Measurements from ENCODE around the gene SGCE.

The SGCE gene

GRCh38 chr7:94600267-94600666 lies 55.7 kb downstream of the SGCE start:
- H3K4me3 ChIP-seq (ENCODE audit: low read length): no peak overlapping the region
- WGBS (ENCODE audit: insufficient coverage, insufficient read length): no CpG with 5 or more reads among the region's 3 CpGs

GRCh38 chr7:94595717-94596116 lies 60.2 kb downstream of the SGCE start:
- no peaks in the 10 kb centered on the region for H3K4me1 ChIP-seq (ENCODE audit: control insufficient read depth, insufficient read depth, low read length)
- WGBS (ENCODE audit: insufficient coverage, insufficient read length): no CpG with 5 or more reads among the region's 4 CpGs
- H3K36me3 ChIP-seq (ENCODE audit: control insufficient read depth, insufficient read depth, low read length): no peaks in the 10 kb centered on the region
- H3K27ac ChIP-seq (ENCODE audit: low read length): no peak overlapping the region
- H3K9me3 ChIP-seq (ENCODE audit: control insufficient read depth, insufficient read depth, low read length): no peaks in the 10 kb centered on the region
- H3K27me3 ChIP-seq (ENCODE audit: control insufficient read depth, insufficient read depth, low read length): no peaks in the 10 kb centered on the region
- H3K4me3 ChIP-seq (ENCODE audit: low read length): no peak overlapping the region
- DNase-seq (ENCODE audit: low read depth, low spot score): no peak

More at GRCh38 chr7:94600267-94600666, 55.7 kb downstream of the SGCE start:
- Histone ChIP-seq H3K27me3 (ENCODE audit: control insufficient read depth, insufficient read depth, low read length) (no peaks in the 10 kb centered on the region), H3K36me3 (ENCODE audit: control insufficient read depth, insufficient read depth, low read length) (no peaks in the 10 kb centered on the region), H3K27ac (ENCODE audit: low read length) (no peak overlapping the region), H3K4me1 (ENCODE audit: control insufficient read depth, insufficient read depth, low read length) (no peaks in the 10 kb centered on the region), H3K9me3 (ENCODE audit: control insufficient read depth, insufficient read depth, low read length) (no peaks in the 10 kb centered on the region)
- no peak for DNase-seq (ENCODE audit: low read depth, low spot score)

GRCh38 chr7:94594882-94595281 lies 61.1 kb downstream of the SGCE start:
- no peak for DNase-seq (ENCODE audit: low read depth, low spot score)
- H3K36me3 ChIP-seq (ENCODE audit: control insufficient read depth, insufficient read depth, low read length): no peaks in the 10 kb centered on the region
- no peaks in the 10 kb centered on the region for H3K4me1 ChIP-seq (ENCODE audit: control insufficient read depth, insufficient read depth, low read length)
- no peak overlapping the region for H3K4me3 ChIP-seq (ENCODE audit: low read length)
- no peaks in the 10 kb centered on the region for H3K9me3 ChIP-seq (ENCODE audit: control insufficient read depth, insufficient read depth, low read length)
- WGBS (ENCODE audit: insufficient coverage, insufficient read length): no CpG with 5 or more reads among the region's 1 CpG
- H3K27me3 ChIP-seq (ENCODE audit: control insufficient read depth, insufficient read depth, low read length): no peaks in the 10 kb centered on the region
- no peak overlapping the region for H3K27ac ChIP-seq (ENCODE audit: low read length)

- no peaks in the 10 kb centered on the region for H3K4me1 ChIP-seq (ENCODE audit: control insufficient read depth, insufficient read depth, low read length)
- no peak for DNase-seq (ENCODE audit: low read depth, low spot score)
- H3K4me3 ChIP-seq (ENCODE audit: low read length): no peak overlapping the region
- no CpG with 5 or more reads among the region's 2 CpGs for WGBS (ENCODE audit: insufficient coverage, insufficient read length)
- H3K36me3 ChIP-seq (ENCODE audit: control insufficient read depth, insufficient read depth, low read length): no peaks in the 10 kb centered on the region
- no peaks in the 10 kb centered on the region for H3K27me3 ChIP-seq (ENCODE audit: control insufficient read depth, insufficient read depth, low read length)
- no peak overlapping the region for H3K27ac ChIP-seq (ENCODE audit: low read length)
- H3K9me3 ChIP-seq (ENCODE audit: control insufficient read depth, insufficient read depth, low read length): no peaks in the 10 kb centered on the region
These were observed 64.8 kb downstream of the SGCE start for GRCh38 chr7:94591176-94591575.

GRCh38 chr7:94590526-94591162 lies 65.3 kb downstream of the SGCE start:
- WGBS (ENCODE audit: insufficient coverage, insufficient read length): no CpG with 5 or more reads among the region's 4 CpGs
- DNase-seq (ENCODE audit: low read depth, low spot score): no peak
- no peak overlapping the region for H3K27ac ChIP-seq (ENCODE audit: low read length)
- no peaks in the 10 kb centered on the region for H3K9me3 ChIP-seq (ENCODE audit: control insufficient read depth, insufficient read depth, low read length)
- H3K36me3 ChIP-seq (ENCODE audit: control insufficient read depth, insufficient read depth, low read length): no peaks in the 10 kb centered on the region
- no peak overlapping the region for H3K4me3 ChIP-seq (ENCODE audit: low read length)
- H3K27me3 ChIP-seq (ENCODE audit: control insufficient read depth, insufficient read depth, low read length): no peaks in the 10 kb centered on the region
- no peaks in the 10 kb centered on the region for H3K4me1 ChIP-seq (ENCODE audit: control insufficient read depth, insufficient read depth, low read length)

GRCh38 chr7:94588075-94588474 lies 67.9 kb downstream of the SGCE start:
- no CpG with 5 or more reads among the region's 2 CpGs for WGBS (ENCODE audit: insufficient coverage, insufficient read length)
- Histone ChIP-seq H3K9me3 (ENCODE audit: control insufficient read depth, insufficient read depth, low read length) (no peaks in the 10 kb centered on the region), H3K4me1 (ENCODE audit: control insufficient read depth, insufficient read depth, low read length) (no peaks in the 10 kb centered on the region), H3K4me3 (ENCODE audit: low read length) (no peak overlapping the region), H3K27ac (ENCODE audit: low read length) (no peak overlapping the region), H3K36me3 (ENCODE audit: control insufficient read depth, insufficient read depth, low read length) (no peaks in the 10 kb centered on the region), H3K27me3 (ENCODE audit: control insufficient read depth, insufficient read depth, low read length) (no peaks in the 10 kb centered on the region)
- no peak for DNase-seq (ENCODE audit: low read depth, low spot score)

GRCh38 chr7:94584113-94584512 lies 71.8 kb downstream of the SGCE start:
- Histone ChIP-seq H3K4me3 (ENCODE audit: low read length) (no peak overlapping the region), H3K36me3 (ENCODE audit: control insufficient read depth, insufficient read depth, low read length) (no peaks in the 10 kb centered on the region), H3K27me3 (ENCODE audit: control insufficient read depth, insufficient read depth, low read length) (no peaks in the 10 kb centered on the region), H3K4me1 (ENCODE audit: control insufficient read depth, insufficient read depth, low read length) (no peaks in the 10 kb centered on the region), H3K9me3 (ENCODE audit: control insufficient read depth, insufficient read depth, low read length) (no peaks in the 10 kb centered on the region), H3K27ac (ENCODE audit: low read length) (no peak overlapping the region)
- whole genome bisulfite sequencing (ENCODE audit: insufficient coverage, insufficient read length): no CpG with 5 or more reads among the region's 1 CpG
- DNase-seq (ENCODE audit: low read depth, low spot score): no peak

- no CpG with 5 or more reads among the region's 1 CpG for WGBS (ENCODE audit: insufficient coverage, insufficient read length)
These were observed 75.3 kb downstream of the SGCE start for GRCh38 chr7:94580601-94581000.

GRCh38 chr7:94579470-94579869 lies 76.5 kb downstream of the SGCE start:
- Histone ChIP-seq H3K4me1 (ENCODE audit: control insufficient read depth, insufficient read depth, low read length) (no peaks in the 10 kb centered on the region), H3K36me3 (ENCODE audit: control insufficient read depth, insufficient read depth, low read length) (no peaks in the 10 kb centered on the region), H3K27me3 (ENCODE audit: control insufficient read depth, insufficient read depth, low read length) (no peaks in the 10 kb centered on the region), H3K9me3 (ENCODE audit: control insufficient read depth, insufficient read depth, low read length) (no peaks in the 10 kb centered on the region), H3K4me3 (ENCODE audit: low read length) (no peak overlapping the region), H3K27ac (ENCODE audit: low read length) (no peak overlapping the region)
- WGBS (ENCODE audit: insufficient coverage, insufficient read length): no CpG with 5 or more reads among the region's 2 CpGs
- no peak for DNase-seq (ENCODE audit: low read depth, low spot score)

More at GRCh38 chr7:94580601-94581000, 75.3 kb downstream of the SGCE start:
- no peak for DNase-seq (ENCODE audit: low read depth, low spot score)
- no peaks in the 10 kb centered on the region for H3K27me3 ChIP-seq (ENCODE audit: control insufficient read depth, insufficient read depth, low read length)
- no peaks in the 10 kb centered on the region for H3K36me3 ChIP-seq (ENCODE audit: control insufficient read depth, insufficient read depth, low read length)
- no peaks in the 10 kb centered on the region for H3K9me3 ChIP-seq (ENCODE audit: control insufficient read depth, insufficient read depth, low read length)
- no peak overlapping the region for H3K27ac ChIP-seq (ENCODE audit: low read length)
- H3K4me3 ChIP-seq (ENCODE audit: low read length): no peak overlapping the region
- H3K4me1 ChIP-seq (ENCODE audit: control insufficient read depth, insufficient read depth, low read length): no peaks in the 10 kb centered on the region

- Histone ChIP-seq H3K9me3 (ENCODE audit: control insufficient read depth, insufficient read depth, low read length) (no peaks in the 10 kb centered on the region), H3K4me1 (ENCODE audit: control insufficient read depth, insufficient read depth, low read length) (no peaks in the 10 kb centered on the region), H3K36me3 (ENCODE audit: control insufficient read depth, insufficient read depth, low read length) (no peaks in the 10 kb centered on the region), H3K27me3 (ENCODE audit: control insufficient read depth, insufficient read depth, low read length) (no peaks in the 10 kb centered on the region), H3K27ac (ENCODE audit: low read length) (no peak overlapping the region), H3K4me3 (ENCODE audit: low read length) (no peak overlapping the region)
- no peak for DNase-seq (ENCODE audit: low read depth, low spot score)
These were observed 77.3 kb downstream of the SGCE start for GRCh38 chr7:94578614-94579013.

- Histone ChIP-seq H3K9me3 (ENCODE audit: control insufficient read depth, insufficient read depth, low read length) (no peaks in the 10 kb centered on the region), H3K27me3 (ENCODE audit: control insufficient read depth, insufficient read depth, low read length) (no peaks in the 10 kb centered on the region), H3K36me3 (ENCODE audit: control insufficient read depth, insufficient read depth, low read length) (no peaks in the 10 kb centered on the region), H3K4me1 (ENCODE audit: control insufficient read depth, insufficient read depth, low read length) (no peaks in the 10 kb centered on the region), H3K27ac (ENCODE audit: low read length) (no peak overlapping the region), H3K4me3 (ENCODE audit: low read length) (no peak overlapping the region)
- no CpG with 5 or more reads among the region's 1 CpG for WGBS (ENCODE audit: insufficient coverage, insufficient read length)
- no peak for DNase-seq (ENCODE audit: low read depth, low spot score)
These were observed 78.6 kb downstream of the SGCE start for GRCh38 chr7:94577357-94577756.

Measured in iPS DF 6.9 (cell line).